ENCODE results near the gene MCHR1.
"Not testable (repeated sequence)": the region's sequence is repeated elsewhere in the genome, so short reads cannot be mapped to it uniquely, and the experiment has no call there.

DNA sequence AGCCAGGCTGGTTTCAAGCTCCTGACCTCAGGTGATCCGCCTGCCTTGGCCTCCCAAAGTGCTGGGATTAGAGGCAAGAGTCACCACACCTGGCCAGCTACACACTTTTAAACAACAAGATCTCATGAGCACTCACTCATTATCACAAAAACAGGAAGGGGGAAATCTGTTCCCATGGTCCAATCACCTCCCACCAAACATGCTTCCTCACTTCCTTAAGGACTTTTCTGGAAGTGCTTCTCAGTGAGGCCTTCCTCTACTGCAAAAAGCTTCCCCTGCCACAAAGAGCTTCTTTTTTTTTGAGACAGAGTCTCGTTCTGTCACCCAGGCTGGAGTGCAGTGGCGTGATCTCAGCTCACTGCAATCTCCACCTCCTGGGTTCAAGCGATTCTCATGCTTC is 3.1 kb upstream of the MCHR1 start:
- TF ChIP-seq, protein P1, sequence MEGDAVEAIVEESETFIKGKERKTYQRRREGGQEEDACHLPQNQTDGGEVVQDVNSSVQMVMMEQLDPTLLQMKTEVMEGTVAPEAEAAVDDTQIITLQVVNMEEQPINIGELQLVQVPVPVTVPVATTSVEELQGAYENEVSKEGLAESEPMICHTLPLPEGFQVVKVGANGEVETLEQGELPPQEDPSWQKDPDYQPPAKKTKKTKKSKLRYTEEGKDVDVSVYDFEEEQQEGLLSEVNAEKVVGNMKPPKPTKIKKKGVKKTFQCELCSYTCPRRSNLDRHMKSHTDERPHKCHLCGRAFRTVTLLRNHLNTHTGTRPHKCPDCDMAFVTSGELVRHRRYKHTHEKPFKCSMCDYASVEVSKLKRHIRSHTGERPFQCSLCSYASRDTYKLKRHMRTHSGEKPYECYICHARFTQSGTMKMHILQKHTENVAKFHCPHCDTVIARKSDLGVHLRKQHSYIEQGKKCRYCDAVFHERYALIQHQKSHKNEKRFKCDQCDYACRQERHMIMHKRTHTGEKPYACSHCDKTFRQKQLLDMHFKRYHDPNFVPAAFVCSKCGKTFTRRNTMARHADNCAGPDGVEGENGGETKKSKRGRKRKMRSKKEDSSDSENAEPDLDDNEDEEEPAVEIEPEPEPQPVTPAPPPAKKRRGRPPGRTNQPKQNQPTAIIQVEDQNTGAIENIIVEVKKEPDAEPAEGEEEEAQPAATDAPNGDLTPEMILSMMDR (conservative IDR thresholded peaks at IDR 0.05) = not testable (repeated sequence)
- not testable (repeated sequence) for TF ChIP-seq ZFX (IDR thresholded peaks at IDR 0.05)
